K562 (cell line): ENCODE measurements around the gene CTSL. TPM values are rescaled to one million over a fixed set of nuclear protein-coding genes. Genes with fewer than 3 reads are reported as not detected.

Experiments
- ATAC-seq: fragments of 200-7000 bp; cut with Tn5 transposase; 3 replicates; pipeline ENCODE4 v1.9.1; 2020; ENCODE audit warnings: moderate library complexity
- BruUV-seq: library from RNA; stranded (reverse); fragments of 400-500 nt; replicated peaks from 2 replicates; lab custom pipeline; 2021; lab: Mats Ljungman, UMichigan
- CTCF ChIA-PET: fragments of 300-600 bp; formaldehyde crosslinking; extraction: SDS; loops from one replicate; lab custom pipeline; 2021; ENCODE audit warnings: low intra/inter-chr PET ratio; lab: Yijun Ruan, JAX
- POLR2A ChIA-PET: fragments of 300-600, 350-650 bp; sonication (Branson Sonifier 250); formaldehyde crosslinking; extraction: SDS; loops from one replicate; lab custom pipeline; 2021; ENCODE audit warnings: antibody characterized with exemption, inconsistent platforms; lab: Yijun Ruan, JAX
- DNase-seq, 4 experiments: peaks; one replicate each; pipeline versions ENCODE4 v3.0.0 to v3.0.0-alpha.2; 2011 to 2018; ENCODE audit warnings: low spot score in 3 of 4, mixed read lengths in 3 of 4; ENCODE audit errors: extremely low read depth in 1 of 4
- FAIRE-seq: peaks from 2 replicates; lab custom pipeline; 2011; peaks lifted over from hg19 to GRCh38; lab: Jason Lieb, UNC
- H2AFZ ChIP-seq: 2 replicates; pipeline ENCODE4 v1.6.0; 2011; ENCODE audit warnings: low read depth, low read length, control low read depth, inconsistent platforms
- H3K27ac ChIP-seq: fragments of 200-600 bp; 3 replicates; pipeline ENCODE4 v1.8.0; 2011; ENCODE audit warnings: low read depth, mild to moderate bottlenecking, control low read depth, inconsistent platforms, low read length, moderate library complexity, mixed read lengths; ENCODE audit errors: extremely low read depth
- H3K27me3 ChIP-seq, 2 experiments: fragments of 300-600 bp in 1 of 2; 2 replicates in 1 of 2; 3 replicates in 1 of 2; pipeline versions ENCODE4 v1.6.0 to v1.8.0; 2011; ENCODE audit warnings: inconsistent platforms in 2 of 2, low read length in 2 of 2, mild to moderate bottlenecking in 1 of 2, mixed read lengths in 1 of 2, moderate library complexity in 1 of 2; ENCODE audit not compliant: control insufficient read depth in 2 of 2, insufficient read depth in 2 of 2
- H3K36me3 ChIP-seq: fragments of 300-600 bp; 3 replicates; pipeline ENCODE4 v1.8.0; 2011; ENCODE audit warnings: mild to moderate bottlenecking, low read length, inconsistent platforms; ENCODE audit not compliant: control insufficient read depth, insufficient read depth
- H3K4me1 ChIP-seq, 2 experiments: fragments of 200-600 bp in 1 of 2; replicated peaks in 1 of 2; 2 replicates in 1 of 2; 3 replicates in 1 of 2; pipeline versions ENCODE4 v1.5.1 to v1.8.0; 2011; ENCODE audit warnings: inconsistent platforms in 2 of 2, low read length in 2 of 2, mild to moderate bottlenecking in 1 of 2, mixed read lengths in 1 of 2, moderate library complexity in 1 of 2; ENCODE audit not compliant: control insufficient read depth in 2 of 2, insufficient read depth in 2 of 2
- H3K4me2 ChIP-seq: 2 replicates; pipeline ENCODE4 v1.6.1; 2011; ENCODE audit warnings: low read length, control low read depth, inconsistent platforms, mixed read lengths; ENCODE audit not compliant: insufficient read depth
- H3K4me3 ChIP-seq: fragments of 200-600 bp; sonication (generic), shearing (Covaris generic); 2 replicates; pipeline ENCODE4 v1.5.1; 2016; ENCODE audit warnings: control low read depth, inconsistent platforms
- H3K79me2 ChIP-seq: fragments of 200-600 bp; 3 replicates; pipeline ENCODE4 v1.8.0; 2011; ENCODE audit warnings: low read length, inconsistent platforms; ENCODE audit not compliant: control insufficient read depth, insufficient read depth
- H3K9ac ChIP-seq, 2 experiments: 2 replicates each; pipeline versions ENCODE4 v1.6.0 to v1.6.1; 2011; ENCODE audit warnings: low read depth in 2 of 2, low read length in 2 of 2, control low read depth in 1 of 2, inconsistent platforms in 1 of 2, mild to moderate bottlenecking in 1 of 2, mixed read lengths in 1 of 2; ENCODE audit not compliant: insufficient read depth in 1 of 2
- H3K9me1 ChIP-seq: one replicate; pipeline ENCODE4 v1.6.0; 2011; ENCODE audit warnings: inconsistent platforms, mild to moderate bottlenecking, low read length, moderate library complexity; ENCODE audit not compliant: control insufficient read depth, insufficient read depth
- H3K9me3 ChIP-seq: replicated peaks from 2 replicates; pipeline ENCODE4 v1.5.1; 2011; ENCODE audit warnings: low read depth, low read length, inconsistent platforms; ENCODE audit not compliant: control insufficient read depth, insufficient read depth
- H4K20me1 ChIP-seq: replicated peaks from 2 replicates; pipeline ENCODE4 v1.6.1; 2011; ENCODE audit warnings: low read length, inconsistent platforms, mixed read lengths; ENCODE audit not compliant: control insufficient read depth, insufficient read depth
- BCOR ChIP-seq: fragments of 450-650 bp; IDR thresholded peaks from 2 replicates; pipeline ENCODE4 v1.6.1; 2016
- CCAR2 ChIP-seq: fragments of 200-400 bp; formaldehyde crosslinking; IDR thresholded peaks from 2 replicates; pipeline ENCODE4 v1.6.1; 2017; ENCODE audit warnings: mild to moderate bottlenecking, low read depth, low read length
- E2F3 ChIP-seq: fragments of 250-450 bp; sonication (Bioruptor Pico); IDR thresholded peaks from 2 replicates; pipeline ENCODE4 v1.4.0; 2020; ENCODE audit warnings: mild to moderate bottlenecking
- ELF1 ChIP-seq: fragments of 200-800 bp; sonication (Bioruptor generic); IDR thresholded peaks from 2 replicates; pipeline ENCODE4 v1.6.1; 2016; ENCODE audit warnings: missing genetic modification characterization, missing compliant biosample characterization
- MAFG ChIP-seq: fragments of 450-650 bp; conservative IDR thresholded peaks from 2 replicates; pipeline ENCODE4 v1.6.1; 2016; ENCODE audit warnings: missing genetic modification characterization, missing compliant biosample characterization
- NR1H2 ChIP-seq: sonication (generic); formaldehyde crosslinking; IDR thresholded peaks from 2 replicates; pipeline ENCODE4 v1.4.0; 2020; ENCODE audit warnings: mild to moderate bottlenecking, missing genetic modification reagents
- NR2C2 ChIP-seq, 2 experiments: fragments of 200-800 bp in 1 of 2; sonication (Bioruptor generic) in 1 of 2; sonication (generic) in 1 of 2; formaldehyde crosslinking in 1 of 2; IDR thresholded peaks; 2 replicates each; pipeline versions ENCODE4 v1.6.1 to v1.8.0; 2016 to 2022; ENCODE audit warnings: mild to moderate bottlenecking in 1 of 2, missing compliant biosample characterization in 1 of 2, missing genetic modification characterization in 1 of 2, missing genetic modification reagents in 1 of 2
- POLR2G ChIP-seq: fragments of 200-400 bp; formaldehyde crosslinking; IDR thresholded peaks from 2 replicates; pipeline ENCODE4 v1.6.1; 2017; ENCODE audit warnings: low read depth, mild to moderate bottlenecking, antibody characterized with exemption, low read length, moderate library complexity
- TBP ChIP-seq: optimal IDR thresholded peaks from 2 replicates; pipeline ENCODE3; 2011; ENCODE audit warnings: low read depth, low read length, improper control_type of control experiment
- ZBTB17 ChIP-seq: fragments of 450-650 bp; formaldehyde crosslinking; IDR thresholded peaks from 2 replicates; pipeline ENCODE4 v1.4.0; 2020; ENCODE audit warnings: mild to moderate bottlenecking
- ZNF23 ChIP-seq: fragments of 250-450 bp; sonication (Bioruptor Pico); IDR thresholded peaks from 2 replicates; pipeline ENCODE4 v1.4.0; 2020; ENCODE audit warnings: mild to moderate bottlenecking
- ZNF232 ChIP-seq: sonication (generic); formaldehyde crosslinking; IDR thresholded peaks from 2 replicates; pipeline ENCODE4 v1.8.0; 2022; ENCODE audit warnings: mild to moderate bottlenecking, missing genetic modification reagents
- ZNF785 ChIP-seq: fragments of 250-450 bp; sonication (Bioruptor Pico); IDR thresholded peaks from 2 replicates; pipeline ENCODE4 v1.4.0; 2020; ENCODE audit warnings: mild to moderate bottlenecking
- WGBS: fragments of 100-300 bp; shearing (Covaris generic); methylation state at CpG from one replicate; pipeline ENCODE4 v1.1.6; 2016; ENCODE audit warnings: low coverage, mixed read lengths; ENCODE audit not compliant: insufficient coverage; ENCODE audit errors: missing lambda C conversion rate; 5-methylcytosine and 5-hydroxymethylcytosine counted together
- in situ Hi-C: fragments of 300-500 bp; cut with MboI; formaldehyde crosslinking; loops from 4 replicates; pipeline ENCODE4 v1.15.0; 2018; ENCODE audit warnings: inconsistent platforms, mixed read lengths
- intact Hi-C: fragments of 100-400 bp; cut with micrococcal nuclease; formaldehyde crosslinking; loops from 2 replicates; pipeline ENCODE4 v1.14.2; 2022
- polyA plus RNA-seq, 8 experiments: library from polyadenylated mRNA; depleted of rRNA in 4 of 8; stranded (reverse) in 5 of 8; unstranded in 3 of 8; fragments of >200 nt; fragmentation: Nextera tagmentation in 2 of 8; fragmentation: Illumina TruSeq in 1 of 8; extraction: Ambion mirVana in 2 of 8; extraction: Trizol in 1 of 8; gene quantifications; 2 replicates each; pipeline versions ENCODE4 v1.2.1 to v1.2.3, GENCODE V29; 2011 to 2014; ENCODE audit warnings: inconsistent platforms in 1 of 8, missing spikeins in 1 of 8
- total RNA-seq, 7 experiments: library from RNA; depleted of rRNA in 6 of 7; stranded (reverse); fragments of >200 nt in 6 of 7; fragmentation: Illumina TruSeq in 2 of 7; extraction: Trizol in 2 of 7; gene quantifications; 2 replicates each; pipeline versions ENCODE4 v1.2.1 to v1.2.3, GENCODE V29; 2011 to 2021; ENCODE audit warnings: low replicate concordance in 1 of 7

Gene CTSL
- total and polyA plus RNA-seq, 9 of the 15 experiments (the other 6 are each of a cell fraction or from before 2014, with no cell fraction given) = 55.9 to 165 (median 93.7) TPM

GRCh38 chr9:87731321-87731720, 5.4 kb downstream of the CTSL start:
- Histone ChIP-seq H3K9me1 (no peaks in the 10 kb centered on the region), H2AFZ (no peak overlapping the region), H3K9me3 (no peaks in the 10 kb centered on the region), H3K79me2 (peaks cover 25% of the 10 kb centered on the region)
- intact Hi-C loops = no loop called here
- no peak for ATAC-seq
- 72% methylated on average over 2 of the region's 2 CpGs for WGBS
- TF ChIP-seq ZBTB17 (CRISPR knock-in tag) (no peak), E2F3 (no peak), ZNF232 (no peak), POLR2G (no peak), NR2C2 (CRISPR knock-in tag; IDR thresholded peaks at IDR 0.05) (no peak), NR2C2 (tag; IDR thresholded peaks at IDR 0.05) (no peak), TBP (no peak), ZNF23 (CRISPR knock-in tag) (no peak), BCOR (no peak), ELF1 (tag) (no peak), ZNF785 (CRISPR knock-in tag) (no peak), CCAR2 (no peak), NR1H2 (CRISPR knock-in tag) (no peak), MAFG (tag) (no peak)
- TF ChIP-seq, all 486 proteins: peak for 0
- Histone ChIP-seq H3K36me3 (peaks cover 39% of the 10 kb centered on the region), H4K20me1 (no peaks in the 10 kb centered on the region), H3K4me1 (peaks cover 4 to 15% of the 10 kb centered on the region in 2 experiments; a peak in 3 of 5 replicates), H3K4me2 (no peak overlapping the region), H3K27me3 (no peaks in the 10 kb centered on the region), H3K27ac (no peak overlapping the region), H3K9ac (no peak overlapping the region), H3K4me3 (no peak overlapping the region)
- in situ Hi-C loops = no loop called here
- CTCF ChIA-PET = no interaction called here
- FAIRE-seq (no peak), DNase-seq (no peak)
- POLR2A ChIA-PET = interaction anchor here (0.5 kb wide), 1 partner anchor 22 kb away, joined by 5 read pairs; no protein-coding TSS in a partner anchor
- BruUV-seq = no TSS peak
